Duodenal mucosa (tissue), 2 donors: Measurements from ENCODE around the gene WDR45.
"Not testable (repeated sequence)": the region's sequence is repeated elsewhere in the genome, so short reads cannot be mapped to it uniquely, and the experiment has no call there.

Experiments used
- H3K27ac ChIP-seq: one replicate; pipeline ENCODE4 v1.7.0; 2013; ENCODE audit warnings: low read depth, low read length
- H3K27me3 ChIP-seq, 2 donors: one replicate each; pipeline ENCODE4 v1.7.0; 2013; ENCODE audit warnings: low read length in 2 of 2, control low read depth in 1 of 2; ENCODE audit not compliant: insufficient read depth in 2 of 2, control insufficient read depth in 1 of 2
- H3K36me3 ChIP-seq, 2 donors: one replicate each; pipeline ENCODE4 v1.7.0; 2013; ENCODE audit warnings: low read length in 2 of 2, control low read depth in 1 of 2; ENCODE audit not compliant: insufficient read depth in 2 of 2, control insufficient read depth in 1 of 2
- H3K4me1 ChIP-seq, 2 donors: one replicate each; pipeline ENCODE4 v1.7.0; 2013; ENCODE audit warnings: low read length in 2 of 2, control low read depth in 1 of 2; ENCODE audit not compliant: insufficient read depth in 2 of 2, control insufficient read depth in 1 of 2
- H3K4me3 ChIP-seq, 2 donors: one replicate each; pipeline ENCODE4 v1.7.0; 2013; ENCODE audit warnings: low read length in 2 of 2, low read depth in 1 of 2
- H3K9ac ChIP-seq, 2 donors: one replicate each; pipeline ENCODE4 v1.7.0; 2013; ENCODE audit warnings: low read length in 2 of 2, low read depth in 1 of 2
- H3K9me3 ChIP-seq, 2 donors: one replicate each; pipeline ENCODE4 v1.7.0; 2013; ENCODE audit warnings: low read length in 2 of 2, control low read depth in 1 of 2; ENCODE audit not compliant: control insufficient read depth in 1 of 2

The WDR45 gene

DNA sequence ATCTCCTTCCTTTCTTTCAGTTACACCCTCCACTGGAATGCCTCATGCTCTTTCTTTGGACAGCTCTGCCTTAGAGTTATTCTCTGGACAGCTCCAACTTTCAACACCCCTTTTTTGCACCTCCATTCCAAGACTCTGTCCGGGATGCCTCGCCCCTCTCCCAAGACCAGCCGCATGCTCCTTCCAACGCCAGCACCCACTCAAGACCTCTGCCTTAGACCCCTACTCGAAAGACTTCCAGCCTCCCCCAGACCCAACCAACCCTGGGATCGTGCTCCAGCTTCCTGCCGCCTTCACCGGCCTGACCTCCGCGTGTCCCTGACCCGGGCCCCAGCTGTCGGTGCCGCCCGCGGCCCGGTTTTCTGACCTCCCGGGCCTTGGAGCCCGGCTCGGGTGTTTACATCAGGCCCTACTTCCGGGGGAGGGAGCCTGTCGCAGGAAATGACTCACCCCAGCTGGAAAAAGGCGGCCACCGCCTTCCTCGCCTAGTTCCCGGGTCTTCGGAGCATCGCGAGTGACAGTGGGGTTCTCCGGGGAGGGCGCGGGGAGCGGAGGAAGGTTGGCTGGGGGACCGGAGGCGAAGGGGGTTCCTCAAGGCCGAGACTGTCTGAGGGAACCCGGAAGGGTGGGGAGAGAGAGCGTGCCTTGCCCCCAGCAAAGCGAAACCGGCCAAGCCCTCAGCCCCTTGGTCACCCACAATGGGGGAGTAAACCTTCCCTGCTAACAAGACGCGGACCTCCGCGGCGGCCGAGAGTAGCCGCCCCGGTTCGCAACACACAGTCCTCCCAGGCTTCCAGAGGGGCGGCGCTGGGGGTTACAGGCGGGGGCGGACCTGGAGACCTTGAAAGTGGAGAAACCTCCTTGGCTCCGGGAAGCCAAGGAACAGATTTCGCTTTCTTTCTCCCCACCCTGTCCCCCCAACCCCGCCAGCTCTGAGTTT lies at the start of gene WDR45:
TSS of gene WDR45 (minus strand) at position 399 of the 940 bp plus-strand sequence. CDS start 1,792 bp downstream, outside the sequence.
- Histone ChIP-seq H3K9ac (peak within 1 kb of the TSS; percentile 85), H3K27me3 (no peaks in the 10 kb centered on the region), H3K4me1 (peaks cover 5 to 6% of the 10 kb centered on the region in 2 donors), H3K36me3 (peaks cover 8 to 12% of the 10 kb centered on the region in 2 donors), H3K4me3 (peak within 1 kb of the TSS; percentile 84 to 85), H3K27ac (peak within 1 kb of the TSS; percentile 84), H3K9me3 (no peaks in the 10 kb centered on the region)

DNA sequence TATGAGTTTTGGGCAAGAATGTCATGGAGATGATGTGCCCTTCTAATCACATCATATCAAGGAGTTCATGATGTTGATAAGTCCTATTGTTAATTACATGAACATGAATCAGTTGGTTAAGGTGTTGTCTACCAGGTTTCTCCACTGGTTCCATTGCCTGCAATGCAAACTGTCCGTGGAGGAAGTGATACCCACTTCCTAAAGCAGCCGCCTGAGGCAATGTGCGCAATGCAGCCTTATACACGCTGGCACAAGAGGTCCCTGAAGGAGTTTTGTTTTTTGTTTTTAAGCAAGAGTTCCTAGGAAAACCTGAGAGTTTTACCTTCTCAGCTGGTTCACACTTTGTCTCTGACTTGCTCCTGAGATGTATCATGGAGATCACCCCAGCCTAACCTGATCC lies 49.7 kb upstream of the WDR45 start:
- Histone ChIP-seq H3K4me1 (no peaks in the 10 kb centered on the region), H3K36me3 (no peaks in the 10 kb centered on the region), H3K9me3 (no peaks in the 10 kb centered on the region), H3K9ac (no peak overlapping the region), H3K4me3 (no peak overlapping the region), H3K27me3 (no peaks in the 10 kb centered on the region), H3K27ac (no peak overlapping the region)

- H3K27me3 ChIP-seq, H3K4me3 ChIP-seq, H3K9me3 ChIP-seq, H3K4me1 ChIP-seq, H3K36me3 ChIP-seq, H3K27ac ChIP-seq, H3K9ac ChIP-seq: not testable (repeated sequence)
These were observed 48.1 kb upstream of the WDR45 start for GRCh38 chrX:49127742-49128258.

DNA sequence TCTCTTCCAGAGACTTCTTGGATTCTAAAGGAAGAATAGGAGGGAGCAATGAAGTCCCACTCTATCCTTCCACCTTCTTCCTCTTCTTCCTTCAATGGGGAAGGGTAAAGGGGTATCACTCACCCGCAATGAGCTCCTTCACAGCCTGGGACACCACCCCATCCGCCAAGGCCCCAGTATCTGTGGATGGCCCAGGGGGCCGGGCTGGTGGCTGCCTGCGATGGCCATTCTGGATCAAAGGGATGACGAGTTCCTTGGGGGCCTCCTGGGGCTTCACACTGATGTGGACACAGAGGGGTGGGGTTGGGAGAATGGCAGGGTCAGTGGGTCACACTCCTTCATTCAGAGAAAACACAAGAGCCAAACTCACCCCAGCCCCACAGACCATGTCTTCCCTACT lies 42.8 kb upstream of the WDR45 start:
- Histone ChIP-seq H3K4me3 (peak overlapping the region; percentile 84 to 90), H3K27ac (no peak overlapping the region), H3K27me3 (no peaks in the 10 kb centered on the region), H3K4me1 (peaks cover 7 to 8% of the 10 kb centered on the region in 2 donors), H3K9ac (peak overlapping the region in 1 of 2 donors; percentile 82), H3K36me3 (peaks cover 0 to 9% of the 10 kb centered on the region in 2 donors), H3K9me3 (no peaks in the 10 kb centered on the region)

DNA sequence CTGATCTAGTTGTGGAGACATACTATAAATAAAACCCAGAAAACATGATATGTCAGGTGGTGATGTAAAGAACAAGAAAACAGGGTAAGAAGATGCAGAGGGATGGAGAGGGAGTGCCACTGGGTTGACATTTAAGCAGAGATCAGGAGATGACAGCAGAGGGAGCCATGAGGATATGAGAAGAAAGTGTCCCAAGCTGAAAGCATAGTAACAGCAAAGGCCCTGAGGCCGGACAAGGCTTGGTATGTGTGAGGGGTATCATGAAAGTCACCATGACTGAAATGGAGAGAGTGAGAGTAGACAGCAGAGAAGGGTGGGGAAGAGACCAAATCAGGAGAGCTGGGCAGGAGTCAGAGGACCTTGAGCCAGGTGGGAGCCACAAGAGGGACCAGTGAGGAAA lies 40.4 kb upstream of the WDR45 start:
- Histone ChIP-seq H3K27me3 (no peaks in the 10 kb centered on the region), H3K9me3 (no peaks in the 10 kb centered on the region), H3K4me1 (peaks cover 7 to 8% of the 10 kb centered on the region in 2 donors), H3K36me3 (peaks cover 9 to 26% of the 10 kb centered on the region in 2 donors), H3K9ac (no peak overlapping the region), H3K27ac (no peak overlapping the region), H3K4me3 (no peak overlapping the region)

GRCh38 chrX:49117581-49117980 lies 37.9 kb upstream of the WDR45 start:
- no peak overlapping the region for H3K27ac ChIP-seq
- peaks cover 15 to 42% of the 10 kb centered on the region in 2 donors for H3K36me3 ChIP-seq
- no peak overlapping the region for H3K4me3 ChIP-seq
- no peaks in the 10 kb centered on the region for H3K27me3 ChIP-seq
- peaks cover 2% of the 10 kb centered on the region in 2 donors for H3K4me1 ChIP-seq
- H3K9me3 ChIP-seq = no peaks in the 10 kb centered on the region
- H3K9ac ChIP-seq = no peak overlapping the region

DNA sequence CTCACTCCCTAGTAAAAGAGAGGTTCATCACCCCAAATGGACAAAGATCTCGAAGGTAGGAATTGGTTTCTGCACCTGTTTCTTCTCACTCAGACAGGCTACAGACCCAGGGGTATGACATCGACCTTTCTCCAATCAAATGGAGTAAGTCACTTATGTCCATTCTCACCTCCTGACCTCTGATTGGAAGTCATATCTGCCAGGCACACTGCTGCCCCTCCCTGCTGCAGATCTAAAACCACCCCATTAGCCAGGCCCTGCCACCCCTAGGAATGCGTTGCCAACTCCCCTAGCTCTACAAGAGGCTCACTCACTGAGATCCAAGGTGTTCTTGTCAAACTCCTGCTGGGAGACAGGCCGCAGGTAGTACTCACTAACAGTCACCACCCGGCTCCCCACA lies 37.0 kb upstream of the WDR45 start:
- Histone ChIP-seq H3K9me3 (no peaks in the 10 kb centered on the region), H3K9ac (no peak overlapping the region), H3K27ac (no peak overlapping the region), H3K36me3 (peaks cover 19 to 48% of the 10 kb centered on the region in 2 donors), H3K4me1 (no peaks in the 10 kb centered on the region), H3K27me3 (no peaks in the 10 kb centered on the region), H3K4me3 (no peak overlapping the region)

DNA sequence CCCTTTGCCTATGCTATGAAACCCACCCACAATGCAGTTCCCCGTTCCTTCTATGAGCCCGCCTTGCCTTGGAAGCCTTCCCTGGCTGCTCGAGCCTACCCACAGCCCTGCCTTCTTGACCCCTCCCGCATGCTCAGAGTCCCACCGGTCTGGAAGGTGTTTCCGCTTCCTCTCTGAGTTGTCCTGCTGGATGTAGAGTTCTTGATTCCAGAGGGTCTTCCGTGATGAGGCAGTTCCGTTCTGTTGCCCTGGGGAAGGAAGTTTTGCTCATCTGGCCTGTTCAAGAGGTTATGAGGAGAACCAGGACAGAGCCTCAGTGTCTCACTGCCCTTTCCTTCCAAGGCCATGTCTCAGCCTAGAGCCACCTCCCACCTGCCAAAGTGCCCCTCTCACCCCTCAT lies 36.4 kb upstream of the WDR45 start:
- H3K4me3 ChIP-seq = no peak overlapping the region
- no peak overlapping the region for H3K27ac ChIP-seq
- H3K36me3 ChIP-seq = peaks cover 19 to 48% of the 10 kb centered on the region in 2 donors
- no peaks in the 10 kb centered on the region for H3K27me3 ChIP-seq
- no peak overlapping the region for H3K9ac ChIP-seq
- H3K9me3 ChIP-seq = no peaks in the 10 kb centered on the region
- H3K4me1 ChIP-seq = no peaks in the 10 kb centered on the region

DNA sequence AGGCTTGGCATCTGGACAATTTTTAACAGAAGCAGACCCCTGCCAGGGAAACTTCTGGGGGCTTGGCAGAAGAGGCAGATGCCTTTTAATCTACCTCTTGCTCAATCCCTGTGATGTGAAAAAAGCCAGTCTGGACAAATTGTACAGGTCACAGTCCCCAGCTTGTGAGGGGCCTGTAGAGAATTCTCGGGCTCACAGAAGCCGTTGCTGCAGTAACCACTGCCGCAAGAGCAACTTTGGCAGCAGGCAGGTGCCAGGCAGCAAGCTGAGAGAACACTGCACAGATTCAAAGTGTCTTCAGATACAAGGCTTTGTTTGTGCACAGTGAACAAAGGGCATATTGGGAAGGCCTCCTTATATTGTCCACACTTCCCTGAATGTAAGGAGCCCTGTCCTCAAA lies 32.1 kb upstream of the WDR45 start:
- H3K27ac ChIP-seq = no peak overlapping the region
- no peaks in the 10 kb centered on the region for H3K9me3 ChIP-seq
- H3K27me3 ChIP-seq = no peaks in the 10 kb centered on the region
- no peak overlapping the region for H3K9ac ChIP-seq
- no peak overlapping the region for H3K4me3 ChIP-seq
- H3K4me1 ChIP-seq = no peaks in the 10 kb centered on the region
- peaks cover 25 to 42% of the 10 kb centered on the region in 2 donors for H3K36me3 ChIP-seq

GRCh38 chrX:49110417-49110816 lies 30.7 kb upstream of the WDR45 start:
- H3K4me1 ChIP-seq = no peaks in the 10 kb centered on the region
- H3K36me3 ChIP-seq = peaks cover 16 to 30% of the 10 kb centered on the region in 2 donors
- no peak overlapping the region for H3K27ac ChIP-seq
- no peak overlapping the region for H3K9ac ChIP-seq
- H3K27me3 ChIP-seq = no peaks in the 10 kb centered on the region
- H3K9me3 ChIP-seq = no peaks in the 10 kb centered on the region
- H3K4me3 ChIP-seq = no peak overlapping the region
